GM10266 (cell line): Measurements from ENCODE around the gene BMPR2.
"Not testable (repeated sequence)": the region's sequence is repeated elsewhere in the genome, so short reads cannot be mapped to it uniquely, and the experiment has no call there.

Experiments used
- DNase-seq: peaks from one replicate; pipeline ENCODE4 v3.0.0; 2012; ENCODE audit errors: extremely low spot score
- TF ChIP-seq, protein P1 (sequence below): IDR thresholded peaks from 2 replicates; pipeline ENCODE4 v1.5.1; 2012; ENCODE audit warnings: mild to moderate bottlenecking, low read depth; ENCODE audit not compliant: control insufficient read depth, insufficient read depth; ENCODE audit errors: missing control alignments

Gene BMPR2

GRCh38 chr2:202344178-202344577 is 31.9 kb upstream of the BMPR2 start:
- DNase-seq = no peak
- TF ChIP-seq, protein P1, sequence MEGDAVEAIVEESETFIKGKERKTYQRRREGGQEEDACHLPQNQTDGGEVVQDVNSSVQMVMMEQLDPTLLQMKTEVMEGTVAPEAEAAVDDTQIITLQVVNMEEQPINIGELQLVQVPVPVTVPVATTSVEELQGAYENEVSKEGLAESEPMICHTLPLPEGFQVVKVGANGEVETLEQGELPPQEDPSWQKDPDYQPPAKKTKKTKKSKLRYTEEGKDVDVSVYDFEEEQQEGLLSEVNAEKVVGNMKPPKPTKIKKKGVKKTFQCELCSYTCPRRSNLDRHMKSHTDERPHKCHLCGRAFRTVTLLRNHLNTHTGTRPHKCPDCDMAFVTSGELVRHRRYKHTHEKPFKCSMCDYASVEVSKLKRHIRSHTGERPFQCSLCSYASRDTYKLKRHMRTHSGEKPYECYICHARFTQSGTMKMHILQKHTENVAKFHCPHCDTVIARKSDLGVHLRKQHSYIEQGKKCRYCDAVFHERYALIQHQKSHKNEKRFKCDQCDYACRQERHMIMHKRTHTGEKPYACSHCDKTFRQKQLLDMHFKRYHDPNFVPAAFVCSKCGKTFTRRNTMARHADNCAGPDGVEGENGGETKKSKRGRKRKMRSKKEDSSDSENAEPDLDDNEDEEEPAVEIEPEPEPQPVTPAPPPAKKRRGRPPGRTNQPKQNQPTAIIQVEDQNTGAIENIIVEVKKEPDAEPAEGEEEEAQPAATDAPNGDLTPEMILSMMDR = no peak

DNA sequence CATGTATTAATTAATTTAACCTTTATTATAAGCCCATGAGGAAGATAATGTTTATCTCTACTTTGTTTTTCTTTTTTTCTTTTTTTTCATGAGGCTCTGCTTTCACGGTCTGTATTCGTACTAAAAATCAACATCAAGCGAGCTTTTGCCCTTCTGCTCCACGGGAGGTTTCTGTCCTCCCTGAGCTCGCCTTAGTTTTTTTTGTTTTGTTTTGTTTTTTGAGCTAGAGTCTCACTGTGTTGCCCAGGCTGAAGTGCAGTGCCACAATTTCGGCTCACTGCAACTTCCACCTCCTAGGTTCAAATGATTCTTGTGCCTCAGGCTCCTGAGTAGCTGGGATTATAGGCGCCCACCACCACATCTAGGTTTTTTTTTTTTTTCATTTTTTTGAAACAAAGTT is 29.9 kb upstream of the BMPR2 start:
- no peak for DNase-seq

DNA sequence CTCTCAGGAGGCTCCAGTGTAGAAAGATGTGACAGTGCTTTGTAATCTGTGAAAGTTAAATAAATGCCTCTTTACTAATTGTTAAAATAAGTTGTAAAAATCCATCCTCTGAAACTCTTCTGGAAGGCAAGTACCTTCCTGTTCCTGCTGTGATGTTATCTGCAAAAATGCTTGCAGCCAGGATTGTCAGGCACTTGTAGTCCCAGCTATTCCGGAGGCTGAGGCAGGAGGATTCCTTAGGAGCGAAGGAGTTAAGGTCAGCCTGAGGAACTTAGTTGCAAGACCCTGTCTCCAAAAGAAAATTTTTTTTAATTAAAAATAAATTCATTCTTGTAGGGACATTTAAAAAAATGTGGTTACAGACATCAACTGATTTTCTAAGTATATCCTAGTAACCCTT is 22.7 kb upstream of the BMPR2 start:
- TF ChIP-seq, protein P1 = no peak
- DNase-seq = no peak

More for the DNA sequence above, 29.9 kb upstream of the BMPR2 start:
- TF ChIP-seq, protein P1 = no peak

DNA sequence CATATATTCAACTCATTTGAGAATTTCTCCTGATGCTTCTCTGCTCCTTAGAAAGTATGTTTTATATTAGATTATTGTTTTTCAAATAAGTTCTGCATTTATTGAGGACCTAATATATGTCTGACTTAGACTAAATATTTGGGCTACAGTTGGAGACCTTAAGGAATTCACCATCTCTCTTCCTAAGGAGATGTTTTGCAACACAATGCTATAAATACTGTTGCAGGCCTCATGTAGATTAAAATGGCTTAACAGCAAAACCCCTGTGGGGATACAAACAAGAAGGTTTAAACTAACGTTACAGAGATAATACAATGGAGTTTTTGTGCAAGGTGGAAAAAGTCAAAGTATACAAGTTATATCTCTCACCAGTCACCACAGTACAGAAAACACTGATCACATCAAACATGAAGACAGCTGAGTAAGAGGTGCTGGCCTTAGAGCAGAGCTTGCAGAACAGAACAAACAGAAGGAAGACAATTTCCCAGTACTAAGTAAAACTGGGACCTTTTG is 20.1 kb upstream of the BMPR2 start:
- TF ChIP-seq, protein P1 = no peak
- no peak for DNase-seq

- not testable (repeated sequence) for DNase-seq
Observed at GRCh38 chr2:202358924-202359323, 17.2 kb upstream of the BMPR2 start.

GRCh38 chr2:202360646-202361045 is 15.5 kb upstream of the BMPR2 start:
- DNase-seq = no peak

GRCh38 chr2:202361108-202361507 is 15.0 kb upstream of the BMPR2 start:
- no peak for DNase-seq
- TF ChIP-seq, protein P1 = no peak

More at GRCh38 chr2:202360646-202361045, 15.5 kb upstream of the BMPR2 start:
- TF ChIP-seq, protein P1 = no peak

- DNase-seq = no peak
Observed at GRCh38 chr2:202373490-202373889, 2.6 kb upstream of the BMPR2 start.

GRCh38 chr2:202374383-202374782 is 1.7 kb upstream of the BMPR2 start:
- not testable (repeated sequence) for DNase-seq

More at GRCh38 chr2:202373490-202373889, 2.6 kb upstream of the BMPR2 start:
- TF ChIP-seq, protein P1 = no peak
